Endothelial cell of umbilical vein (primary cell): ENCODE measurements around the gene RSRC1. TPM values are rescaled to one million over a fixed set of nuclear protein-coding genes. Genes with fewer than 3 reads are reported as not detected.

ENCODE experiments used
- BruUV-seq: library from RNA; stranded (reverse); fragments of 400-500 nt; replicated peaks from 2 replicates; lab custom pipeline; 2021; lab: Mats Ljungman, UMichigan
- CTCF ChIA-PET: fragments of 300-600, 350-600 bp; sonication (Branson Sonifier 250); formaldehyde crosslinking; loops from one replicate; lab custom pipeline; 2021; ENCODE audit warnings: antibody characterized with exemption, inconsistent platforms; lab: Charles Lee
- POLR2A ChIA-PET: fragments of 300-600, 350-600 bp; sonication (Branson Sonifier 250); formaldehyde crosslinking; loops from one replicate; lab custom pipeline; 2021; ENCODE audit warnings: antibody characterized with exemption, inconsistent platforms; lab: Charles Lee
- DNase-seq: peaks from one replicate; pipeline ENCODE4 v3.0.0-alpha.2; 2011; ENCODE audit warnings: low read depth, low spot score
- FAIRE-seq: peaks from 2 replicates; lab custom pipeline; 2011; peaks lifted over from hg19 to GRCh38; lab: Jason Lieb, UNC
- H2AFZ ChIP-seq: 2 replicates; pipeline ENCODE4 v1.6.0; 2012; ENCODE audit warnings: low read depth, low read length, control low read depth, inconsistent platforms
- H3K27ac ChIP-seq: 2 replicates; pipeline ENCODE4 v1.5.1; 2011; ENCODE audit warnings: low read depth, mild to moderate bottlenecking, control low read depth, low read length, moderate library complexity; ENCODE audit not compliant: insufficient read depth
- H3K27me3 ChIP-seq, 2 experiments: 2 replicates each; pipeline versions ENCODE4 v1.6.0 to v1.6.1; 2011; ENCODE audit warnings: low read length in 2 of 2, mixed read lengths in 1 of 2; ENCODE audit not compliant: control insufficient read depth in 2 of 2, insufficient read depth in 2 of 2
- H3K36me3 ChIP-seq, 2 experiments: 2 replicates in 1 of 2; 3 replicates in 1 of 2; pipeline ENCODE4 v1.5.1; 2011; ENCODE audit warnings: low read length in 2 of 2, mild to moderate bottlenecking in 1 of 2, moderate library complexity in 1 of 2; ENCODE audit not compliant: control insufficient read depth in 2 of 2, insufficient read depth in 2 of 2; ENCODE audit errors: extremely low read depth in 1 of 2
- H3K4me1 ChIP-seq: 3 replicates; pipeline ENCODE4 v1.5.1; 2011; ENCODE audit warnings: mild to moderate bottlenecking, low read length; ENCODE audit not compliant: control insufficient read depth, insufficient read depth; ENCODE audit errors: extremely low read depth
- H3K4me2 ChIP-seq: 2 replicates; pipeline ENCODE4 v1.6.1; 2011; ENCODE audit warnings: low read length, control low read depth, mixed read lengths; ENCODE audit not compliant: insufficient read depth
- H3K4me3 ChIP-seq, 3 experiments: fragments of 200-600 bp in 1 of 3; sonication (generic), shearing (Covaris generic) in 1 of 3; replicated peaks in 1 of 3; 2 replicates each; pipeline ENCODE4 v1.5.1; 2011 to 2016; ENCODE audit warnings: control low read depth in 3 of 3, low read length in 3 of 3, mild to moderate bottlenecking in 2 of 3, inconsistent platforms in 1 of 3, low read depth in 1 of 3, moderate library complexity in 1 of 3; ENCODE audit not compliant: insufficient read depth in 1 of 3
- H3K79me2 ChIP-seq: 2 replicates; pipeline ENCODE4 v1.6.0; 2012; ENCODE audit warnings: low read length, inconsistent platforms; ENCODE audit not compliant: control insufficient read depth, insufficient read depth
- H3K9ac ChIP-seq: replicated peaks from 2 replicates; pipeline ENCODE3; 2011; ENCODE audit warnings: low read length, control low read depth; ENCODE audit not compliant: insufficient read depth; ENCODE audit errors: extremely low read depth
- H3K9me1 ChIP-seq: replicated peaks from 3 replicates; pipeline ENCODE4 v1.6.0; 2011; ENCODE audit warnings: mild to moderate bottlenecking, low read length; ENCODE audit not compliant: control insufficient read depth, insufficient read depth; ENCODE audit errors: extremely low read depth
- H3K9me3 ChIP-seq: replicated peaks from 2 replicates; pipeline ENCODE4 v1.5.1; 2012; ENCODE audit warnings: low read length, inconsistent platforms; ENCODE audit not compliant: control insufficient read depth, insufficient read depth
- H4K20me1 ChIP-seq: replicated peaks from 2 replicates; pipeline ENCODE3; 2011; ENCODE audit warnings: mild to moderate bottlenecking, low read length; ENCODE audit not compliant: control insufficient read depth, insufficient read depth; ENCODE audit errors: extremely low read depth
- EZH2 ChIP-seq: IDR thresholded peaks from 2 replicates; pipeline ENCODE4 v1.6.1; 2012; ENCODE audit warnings: borderline replicate concordance, low read depth, mild to moderate bottlenecking, moderate library complexity, low read length, inconsistent platforms; ENCODE audit not compliant: severe bottlenecking
- FOS ChIP-seq: IDR thresholded peaks from 2 replicates; pipeline ENCODE4 v1.6.1; 2011; ENCODE audit warnings: mild to moderate bottlenecking, low read length, moderate library complexity, borderline replicate concordance; ENCODE audit not compliant: insufficient read depth
- GATA2 ChIP-seq: IDR thresholded peaks from 2 replicates; pipeline ENCODE4 v1.7.0; 2011; ENCODE audit warnings: low read depth, mild to moderate bottlenecking, moderate library complexity, mixed read lengths, low read length; ENCODE audit not compliant: insufficient read length, insufficient read depth
- JUN ChIP-seq: IDR thresholded peaks from 2 replicates; pipeline ENCODE4 v1.6.1; 2011; ENCODE audit warnings: borderline replicate concordance, low read depth; ENCODE audit not compliant: insufficient read length, insufficient read depth
- MYC ChIP-seq: IDR thresholded peaks from one replicate; pipeline ENCODE4 v1.6.1; 2011; ENCODE audit warnings: mild to moderate bottlenecking, low read depth, low read length
- POLR2A ChIP-seq: IDR thresholded peaks from 2 replicates; pipeline ENCODE4 v1.6.1; 2012; ENCODE audit warnings: low read depth, mild to moderate bottlenecking, control low read depth, low read length
- POLR2AphosphoS5 ChIP-seq: IDR thresholded peaks from 2 replicates; pipeline ENCODE4 v1.6.1; 2012; ENCODE audit warnings: low read depth, mild to moderate bottlenecking, control low read depth, low read length, moderate library complexity; ENCODE audit not compliant: insufficient read depth
- dilution Hi-C: fragments of 300-500 bp; cut with MboI; formaldehyde crosslinking; loops from one replicate; pipeline ENCODE4 v1.15.0; 2019; ENCODE audit warnings: low sequenced_read_pairs; ENCODE audit not compliant: extremely low pct_ligation_motif_present
- intact Hi-C: fragments of 100-400 bp; cut with micrococcal nuclease; formaldehyde crosslinking; loops from one replicate; pipeline ENCODE4 v1.10.0; 2022
- polyA plus RNA-seq, 4 experiments: library from polyadenylated mRNA; depleted of rRNA in 3 of 4; stranded (reverse) in 3 of 4; unstranded in 1 of 4; fragments of >200 nt; gene quantifications; 2 replicates each; pipeline versions ENCODE4 v1.2.1 to v1.2.3, GENCODE V29; 2011 to 2012; ENCODE audit warnings: missing spikeins in 1 of 4
- total RNA-seq: library from RNA; stranded (reverse); gene quantifications from 2 replicates; pipeline ENCODE4 v1.2.3, GENCODE V29; 2021
- TF ChIP-seq, protein P1 (sequence below): IDR thresholded peaks from 2 replicates; pipeline ENCODE4 v1.6.1; 2011; ENCODE audit not compliant: insufficient read depth, insufficient read length
- TF ChIP-seq, protein P2 (sequence below), 2 donors: IDR thresholded peaks; 1 replicate in 1 of 2; 2 replicates in 1 of 2; pipeline ENCODE4 v1.5.1; 2011; ENCODE audit warnings: low read length in 2 of 2, mild to moderate bottlenecking in 2 of 2, moderate library complexity in 2 of 2, control low read depth in 1 of 2, inconsistent platforms in 1 of 2, low read depth in 1 of 2; ENCODE audit not compliant: insufficient read depth in 1 of 2; ENCODE audit errors: extremely low read depth in 1 of 2

The RSRC1 gene
- total and polyA plus RNA-seq, 2 donors (not counting 3 experiments of a cell fraction or from before 2014, with no cell fraction given) = 1.8 to 25.4 TPM

DNA sequence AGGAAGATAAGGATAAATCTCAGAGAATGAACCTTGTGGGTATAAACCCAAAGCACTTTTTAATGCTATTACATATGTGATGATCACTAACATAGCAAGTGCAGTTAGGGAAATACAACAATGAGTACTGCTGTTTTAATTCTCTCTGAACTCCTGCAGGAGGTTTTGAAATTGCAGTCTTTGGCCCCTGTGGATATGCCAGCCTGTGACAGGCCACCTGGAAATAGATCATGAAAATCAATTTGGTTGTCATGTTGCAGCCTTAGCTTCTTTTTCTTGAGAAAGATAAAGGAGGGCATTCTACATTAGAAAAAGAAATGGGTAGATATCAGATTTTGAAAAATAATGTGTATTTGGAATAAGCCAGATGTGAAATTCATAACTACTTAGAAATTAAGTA is 103.6 kb downstream of the RSRC1 start:
- no peak for FAIRE-seq
- H4K20me1 ChIP-seq = no peaks in the 10 kb centered on the region
- TF ChIP-seq POLR2A (no peak), MYC (no peak), EZH2 (no peak), GATA2 (no peak), JUN (no peak), FOS (no peak), POLR2AphosphoS5 (no peak)
- TF ChIP-seq, protein P1, sequence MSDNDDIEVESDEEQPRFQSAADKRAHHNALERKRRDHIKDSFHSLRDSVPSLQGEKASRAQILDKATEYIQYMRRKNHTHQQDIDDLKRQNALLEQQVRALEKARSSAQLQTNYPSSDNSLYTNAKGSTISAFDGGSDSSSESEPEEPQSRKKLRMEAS = no peak
- TF ChIP-seq, protein P2, sequence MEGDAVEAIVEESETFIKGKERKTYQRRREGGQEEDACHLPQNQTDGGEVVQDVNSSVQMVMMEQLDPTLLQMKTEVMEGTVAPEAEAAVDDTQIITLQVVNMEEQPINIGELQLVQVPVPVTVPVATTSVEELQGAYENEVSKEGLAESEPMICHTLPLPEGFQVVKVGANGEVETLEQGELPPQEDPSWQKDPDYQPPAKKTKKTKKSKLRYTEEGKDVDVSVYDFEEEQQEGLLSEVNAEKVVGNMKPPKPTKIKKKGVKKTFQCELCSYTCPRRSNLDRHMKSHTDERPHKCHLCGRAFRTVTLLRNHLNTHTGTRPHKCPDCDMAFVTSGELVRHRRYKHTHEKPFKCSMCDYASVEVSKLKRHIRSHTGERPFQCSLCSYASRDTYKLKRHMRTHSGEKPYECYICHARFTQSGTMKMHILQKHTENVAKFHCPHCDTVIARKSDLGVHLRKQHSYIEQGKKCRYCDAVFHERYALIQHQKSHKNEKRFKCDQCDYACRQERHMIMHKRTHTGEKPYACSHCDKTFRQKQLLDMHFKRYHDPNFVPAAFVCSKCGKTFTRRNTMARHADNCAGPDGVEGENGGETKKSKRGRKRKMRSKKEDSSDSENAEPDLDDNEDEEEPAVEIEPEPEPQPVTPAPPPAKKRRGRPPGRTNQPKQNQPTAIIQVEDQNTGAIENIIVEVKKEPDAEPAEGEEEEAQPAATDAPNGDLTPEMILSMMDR (IDR thresholded peaks at IDR 0.05; ENCODE audit: extremely low read depth in 1 of 2, insufficient read depth in 1 of 2, low read depth in 1 of 2, low read length in 2 of 2) = no peak
- no peak overlapping the region for H3K4me2 ChIP-seq
- no peak overlapping the region for H2AFZ ChIP-seq
- intact Hi-C loops = no loop called here
- H3K4me3 ChIP-seq = no peak overlapping the region
- no peak overlapping the region for H3K9ac ChIP-seq
- no peaks in the 10 kb centered on the region for H3K4me1 ChIP-seq
- H3K36me3 ChIP-seq = no peaks in the 10 kb centered on the region
- no TSS peak for BruUV-seq
- DNase-seq = no peak
- H3K9me3 ChIP-seq = no peaks in the 10 kb centered on the region
- no peak overlapping the region for H3K27ac ChIP-seq
- dilution Hi-C loops = no loop called here
- CTCF ChIA-PET = no interaction called here
- POLR2A ChIA-PET = no interaction called here
- H3K9me1 ChIP-seq = no peaks in the 10 kb centered on the region
- no peaks in the 10 kb centered on the region for H3K79me2 ChIP-seq
- no peaks in the 10 kb centered on the region for H3K27me3 ChIP-seq
